HCT116 (cell line): ENCODE data around the gene CLK1. TPM values are rescaled to one million over a fixed set of nuclear protein-coding genes. Genes with fewer than 3 reads are reported as not detected.

Source experiments
- CEBPB ChIP-seq: IDR thresholded peaks from 2 replicates; pipeline ENCODE4 v1.6.1; 2012; ENCODE audit warnings: low read depth
- EGR1 ChIP-seq: IDR thresholded peaks from 2 replicates; pipeline ENCODE4 v1.6.1; 2012; ENCODE audit warnings: low read depth
- EZH2 ChIP-seq: fragments of 200-600 bp; sonication (generic); IDR thresholded peaks from 2 replicates; pipeline ENCODE4 v1.6.1; 2017; ENCODE audit warnings: antibody characterized with exemption, mixed run types
- EZH2phosphoT487 ChIP-seq: fragments of 200-600 bp; IDR thresholded peaks from 2 replicates; pipeline ENCODE4 v1.6.1; 2018; ENCODE audit warnings: antibody characterized with exemption, borderline replicate concordance
- FOSL1 ChIP-seq: IDR thresholded peaks from 2 replicates; pipeline ENCODE4 v1.6.1; 2012; ENCODE audit warnings: low read depth
- JUND ChIP-seq: IDR thresholded peaks from 2 replicates; pipeline ENCODE4 v1.6.1; 2012
- REST ChIP-seq: IDR thresholded peaks from 2 replicates; pipeline ENCODE4 v1.6.1; 2012; ENCODE audit warnings: low read depth
- SP1 ChIP-seq: IDR thresholded peaks from 2 replicates; pipeline ENCODE4 v1.6.1; 2012; ENCODE audit warnings: low read depth
- SRF ChIP-seq: IDR thresholded peaks from 2 replicates; pipeline ENCODE4 v1.6.1; 2012; ENCODE audit warnings: low read depth
- ZBTB33 ChIP-seq: IDR thresholded peaks from 2 replicates; pipeline ENCODE4 v1.6.1; 2011; ENCODE audit warnings: mild to moderate bottlenecking, low read length, moderate library complexity; ENCODE audit not compliant: insufficient replicate concordance; ENCODE audit errors: extremely low read depth
- ZFX ChIP-seq: fragments of 450-650 bp; IDR thresholded peaks from 2 replicates; pipeline ENCODE4 v1.6.1; 2017
- ZNF274 ChIP-seq: fragments of 200-500 bp; sonication (Bioruptor generic); IDR thresholded peaks from 2 replicates; pipeline ENCODE4 v1.6.1; 2014; ENCODE audit warnings: mild to moderate bottlenecking, low read depth, low read length, inconsistent platforms
- total RNA-seq: library from RNA; stranded (reverse); gene quantifications from one replicate; pipeline ENCODE4 v1.2.1, GENCODE V29; 2021; ENCODE audit not compliant: unreplicated experiment

Gene CLK1
- total RNA-seq, 1 experiment from 2014 or later = 49.1 TPM

GRCh38 chr2:200834701-200835100, 29.8 kb downstream of the CLK1 start (continued):
- no peak for TF ChIP-seq REST
- no peak for TF ChIP-seq SRF
- no peak for TF ChIP-seq ZFX
- TF ChIP-seq SP1 = no peak
- TF ChIP-seq ZBTB33 = no peak
- no peak for TF ChIP-seq EZH2
- no peak for TF ChIP-seq JUND
- no peak for TF ChIP-seq FOSL1
- TF ChIP-seq CEBPB = no peak
- no peak for TF ChIP-seq ZNF274
- no peak for TF ChIP-seq EGR1
- no peak for TF ChIP-seq EZH2phosphoT487
